NB4 (cell line): ENCODE measurements around the gene HS3ST6.
A peak's percentile ranks its signal among the peaks of the same experiment; 100 is the strongest.
"Not testable (repeated sequence)": the region's sequence is repeated elsewhere in the genome, so short reads cannot be mapped to it uniquely, and the experiment has no call there.

Experiments used
- DNase-seq: peaks from one replicate; pipeline ENCODE4 v3.0.0; 2010; ENCODE audit warnings: low read depth
- H3K4me3 ChIP-seq: one replicate; pipeline ENCODE4 v1.5.1; 2011; ENCODE audit warnings: mild to moderate bottlenecking, low read depth, low read length, moderate library complexity
- MYC ChIP-seq: IDR thresholded peaks from 2 replicates; pipeline ENCODE4 v1.6.1; 2011; ENCODE audit warnings: low read depth, low read length
- POLR2A ChIP-seq: IDR thresholded peaks from 2 replicates; pipeline ENCODE4 v1.6.1; 2011; ENCODE audit warnings: mild to moderate bottlenecking; ENCODE audit not compliant: insufficient read length; ENCODE audit errors: extremely low read depth
- TF ChIP-seq, protein P1 (sequence below): IDR thresholded peaks from 2 replicates; pipeline ENCODE4 v1.6.1; 2011; ENCODE audit warnings: low read depth, low read length
- TF ChIP-seq, protein P2 (sequence below): IDR thresholded peaks from one replicate; pipeline ENCODE4 v1.5.1; 2012; ENCODE audit warnings: low read depth, low read length

The HS3ST6 gene

DNA sequence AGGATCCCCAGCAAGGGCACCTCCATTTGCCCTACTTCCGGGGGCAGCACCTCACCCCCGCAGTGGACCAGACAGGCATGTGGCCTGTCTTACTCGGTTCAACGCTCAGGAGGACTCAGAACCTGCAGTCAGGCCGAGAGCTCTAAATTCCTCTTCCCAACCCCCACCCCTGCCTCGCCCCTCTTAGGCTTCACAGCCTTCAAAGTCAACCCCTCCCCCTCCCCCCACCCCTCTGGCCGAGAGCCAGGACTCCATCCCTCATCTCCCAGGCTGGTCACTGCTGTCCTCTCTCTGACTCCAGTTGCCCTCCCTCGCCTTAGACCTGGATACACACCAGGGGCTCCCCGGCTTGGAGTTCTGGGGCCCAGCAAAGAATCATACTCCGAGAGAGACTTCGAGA, 8.1 kb upstream of the HS3ST6 start:
- no peak for DNase-seq
- TF ChIP-seq MYC: no peak
- TF ChIP-seq POLR2A: no peak
- TF ChIP-seq, protein P1, sequence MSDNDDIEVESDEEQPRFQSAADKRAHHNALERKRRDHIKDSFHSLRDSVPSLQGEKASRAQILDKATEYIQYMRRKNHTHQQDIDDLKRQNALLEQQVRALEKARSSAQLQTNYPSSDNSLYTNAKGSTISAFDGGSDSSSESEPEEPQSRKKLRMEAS: no peak
- TF ChIP-seq, protein P2, sequence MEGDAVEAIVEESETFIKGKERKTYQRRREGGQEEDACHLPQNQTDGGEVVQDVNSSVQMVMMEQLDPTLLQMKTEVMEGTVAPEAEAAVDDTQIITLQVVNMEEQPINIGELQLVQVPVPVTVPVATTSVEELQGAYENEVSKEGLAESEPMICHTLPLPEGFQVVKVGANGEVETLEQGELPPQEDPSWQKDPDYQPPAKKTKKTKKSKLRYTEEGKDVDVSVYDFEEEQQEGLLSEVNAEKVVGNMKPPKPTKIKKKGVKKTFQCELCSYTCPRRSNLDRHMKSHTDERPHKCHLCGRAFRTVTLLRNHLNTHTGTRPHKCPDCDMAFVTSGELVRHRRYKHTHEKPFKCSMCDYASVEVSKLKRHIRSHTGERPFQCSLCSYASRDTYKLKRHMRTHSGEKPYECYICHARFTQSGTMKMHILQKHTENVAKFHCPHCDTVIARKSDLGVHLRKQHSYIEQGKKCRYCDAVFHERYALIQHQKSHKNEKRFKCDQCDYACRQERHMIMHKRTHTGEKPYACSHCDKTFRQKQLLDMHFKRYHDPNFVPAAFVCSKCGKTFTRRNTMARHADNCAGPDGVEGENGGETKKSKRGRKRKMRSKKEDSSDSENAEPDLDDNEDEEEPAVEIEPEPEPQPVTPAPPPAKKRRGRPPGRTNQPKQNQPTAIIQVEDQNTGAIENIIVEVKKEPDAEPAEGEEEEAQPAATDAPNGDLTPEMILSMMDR: no peak
- no peak overlapping the region for H3K4me3 ChIP-seq

DNA sequence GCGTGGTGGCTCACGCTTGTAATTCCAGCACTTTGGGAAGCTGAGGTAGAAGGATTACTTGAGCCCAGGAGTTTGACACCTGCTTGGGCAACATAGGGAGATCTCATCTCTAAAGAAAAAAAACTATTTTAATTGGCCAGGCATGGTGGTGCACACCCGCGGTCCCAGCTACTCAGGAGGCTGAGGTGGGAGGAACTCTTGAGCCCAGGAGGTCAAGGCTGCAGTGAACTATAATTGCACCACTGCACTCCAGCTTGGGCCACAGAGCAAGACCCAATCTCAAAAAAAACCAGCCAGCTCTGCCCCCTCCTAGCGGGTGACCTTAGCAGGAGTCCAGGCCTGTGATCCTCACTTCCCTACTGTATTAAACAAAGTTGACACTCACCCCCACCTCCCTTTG, 5.9 kb upstream of the HS3ST6 start:
- H3K4me3 ChIP-seq: no peak overlapping the region
- TF ChIP-seq, protein P2: no peak
- TF ChIP-seq POLR2A: no peak
- no peak for TF ChIP-seq MYC
- TF ChIP-seq, protein P1: no peak
- no peak for DNase-seq

DNA sequence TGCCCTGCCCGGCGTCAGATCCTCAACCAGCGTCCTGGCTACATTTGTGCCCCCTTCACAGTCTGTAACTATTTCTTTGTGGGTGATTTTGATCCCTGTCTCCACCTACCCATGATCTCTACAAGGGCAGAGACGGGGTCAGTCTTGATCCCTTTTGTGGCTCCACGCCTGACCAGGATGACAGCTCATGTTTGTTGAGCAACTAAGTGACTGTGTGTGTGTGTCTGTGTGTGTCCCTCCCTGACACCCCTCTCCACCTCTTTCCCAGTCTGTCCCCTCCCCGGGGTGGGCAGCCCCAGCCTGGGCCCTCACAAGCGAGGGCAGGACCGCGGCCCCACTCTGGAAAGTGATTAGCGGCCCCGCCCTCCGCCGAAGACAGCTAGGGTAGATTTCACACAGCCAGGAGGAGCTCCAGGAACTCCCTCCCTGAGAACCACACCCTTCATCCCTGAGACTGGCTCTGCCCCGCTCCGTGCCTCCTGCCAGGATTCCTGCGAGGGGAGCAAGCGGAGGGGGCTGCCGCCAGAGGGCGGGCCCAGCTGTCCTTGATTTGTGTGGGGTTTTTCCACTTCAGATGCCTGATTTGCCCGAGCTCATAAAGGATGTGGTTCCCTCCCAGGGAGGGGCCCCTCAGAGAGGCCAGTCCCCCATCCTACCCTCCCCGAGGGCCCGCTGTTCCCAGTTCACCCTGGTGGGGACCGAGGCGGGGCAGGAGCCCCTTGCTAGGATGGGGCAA, 5.3 kb upstream of the HS3ST6 start:
- DNase-seq: no peak
- no peak overlapping the region for H3K4me3 ChIP-seq
- TF ChIP-seq, protein P1: no peak
- TF ChIP-seq, protein P2: peak; percentile 8

DNA sequence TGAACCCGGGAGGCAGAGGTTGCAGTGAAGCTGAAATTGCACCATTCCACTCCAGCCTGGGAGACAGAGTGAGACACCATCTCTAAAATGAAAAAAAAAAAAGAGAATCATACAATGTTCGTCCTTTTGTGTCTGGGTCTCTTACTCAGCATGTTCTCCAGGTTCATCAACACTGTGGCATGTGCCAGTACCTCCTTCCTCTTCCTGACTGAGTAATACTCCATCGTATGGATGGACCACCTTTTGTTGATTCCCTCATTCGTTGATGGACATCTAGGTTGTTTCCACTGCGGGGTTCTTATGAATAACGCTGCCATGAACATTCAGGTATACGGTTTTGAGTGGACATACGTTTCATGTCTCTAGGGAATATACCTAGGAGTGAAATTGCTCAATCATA, 4.1 kb upstream of the HS3ST6 start:
- TF ChIP-seq POLR2A: no peak
- TF ChIP-seq, protein P2: no peak
- TF ChIP-seq, protein P1: no peak
- TF ChIP-seq MYC: no peak
- no peak overlapping the region for H3K4me3 ChIP-seq
- no peak for DNase-seq

DNA sequence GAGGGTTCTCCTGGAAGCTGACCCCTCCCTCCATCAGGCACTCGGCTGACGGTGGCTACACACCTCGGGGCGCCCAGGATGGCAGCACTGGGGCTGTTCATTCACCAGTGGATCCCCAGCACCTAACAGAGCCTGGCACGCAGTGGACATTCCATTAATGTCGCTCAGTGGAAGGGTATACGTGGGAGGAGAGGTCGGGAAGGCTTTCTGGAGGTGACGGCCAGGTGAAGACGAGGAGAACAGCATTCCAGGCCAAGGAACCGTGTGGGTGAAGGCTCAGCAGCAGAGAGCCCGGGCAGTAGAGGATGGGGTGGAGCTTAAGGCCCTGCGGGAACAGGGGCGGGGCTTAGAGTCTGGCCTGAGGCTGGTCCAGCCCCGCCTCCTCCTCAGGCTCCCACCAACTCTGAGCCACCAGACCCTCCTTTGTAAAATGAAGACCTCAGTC, 2.5 kb upstream of the HS3ST6 start:
- peak; percentile 70 for DNase-seq
- TF ChIP-seq, protein P2: no peak
- TF ChIP-seq, protein P1: no peak
- no peak for TF ChIP-seq POLR2A
- TF ChIP-seq MYC: no peak
- H3K4me3 ChIP-seq: no peak overlapping the region

DNA sequence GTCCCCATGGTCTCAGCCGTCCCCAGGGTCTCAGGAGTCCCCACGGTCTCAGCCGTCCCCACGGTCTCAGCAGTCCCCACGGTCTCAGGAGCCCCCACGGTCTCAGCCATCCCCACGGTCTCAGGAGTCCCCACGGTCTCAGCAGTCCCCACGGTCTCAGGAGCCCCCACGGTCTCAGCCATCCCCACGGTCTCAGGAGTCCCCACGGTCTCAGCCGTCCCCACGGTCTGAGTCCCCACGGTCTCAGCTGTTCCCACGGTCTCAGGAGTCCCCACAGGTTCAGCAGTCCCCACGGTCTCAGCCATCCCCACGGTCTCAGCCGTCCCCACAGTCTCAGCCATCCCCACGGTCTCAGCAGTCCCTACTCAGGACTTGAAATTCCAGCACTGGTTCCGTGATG, 1.9 kb upstream of the HS3ST6 start:
- not testable (repeated sequence) for DNase-seq, H3K4me3 ChIP-seq
